Parathyroid adenoma (tissue), 2 donors: ENCODE results near the gene PFKFB4.
"Not testable (repeated sequence)": the region's sequence is repeated elsewhere in the genome, so short reads cannot be mapped to it uniquely, and the experiment has no call there.

Experiments
- H2AFZ ChIP-seq: fragments of 300-600 bp; sonication (generic); one replicate; pipeline ENCODE4 v1.7.0; 2017; ENCODE audit warnings: antibody characterized with exemption, mild to moderate bottlenecking
- H3K27ac ChIP-seq: fragments of 300-600 bp; sonication (generic); one replicate; pipeline ENCODE4 v1.7.0; 2017
- H3K27me3 ChIP-seq: fragments of 300-600 bp; sonication (generic); one replicate; pipeline ENCODE4 v1.7.0; 2017; ENCODE audit warnings: low read length; ENCODE audit not compliant: control insufficient read depth, insufficient read depth
- H3K36me3 ChIP-seq: fragments of 300-600 bp; sonication (generic); one replicate; pipeline ENCODE4 v1.7.0; 2017; ENCODE audit warnings: low read length; ENCODE audit not compliant: control insufficient read depth, insufficient read depth
- H3K4me1 ChIP-seq: fragments of 300-600 bp; sonication (generic); one replicate; pipeline ENCODE4 v1.7.0; 2017; ENCODE audit warnings: control low read depth
- H3K4me2 ChIP-seq: fragments of 300-600 bp; sonication (generic); one replicate; pipeline ENCODE4 v1.7.0; 2017; ENCODE audit warnings: low read length
- H3K4me3 ChIP-seq: fragments of 300-600 bp; sonication (generic); one replicate; pipeline ENCODE4 v1.7.0; 2017; ENCODE audit warnings: low read depth, low read length
- H3K79me2 ChIP-seq: fragments of 300-600 bp; sonication (generic); one replicate; pipeline ENCODE4 v1.7.0; 2017; ENCODE audit warnings: control low read depth
- H3K9ac ChIP-seq: fragments of 300-600 bp; sonication (generic); one replicate; pipeline ENCODE4 v1.7.0; 2017; ENCODE audit warnings: mild to moderate bottlenecking
- H3K9me3 ChIP-seq: fragments of 300-600 bp; sonication (generic); one replicate; pipeline ENCODE4 v1.7.0; 2017; ENCODE audit warnings: low read length; ENCODE audit not compliant: control insufficient read depth
- CTCF ChIP-seq: fragments of 300-600 bp; sonication (generic); IDR thresholded peaks from one replicate; pipeline ENCODE4 v1.7.0; 2017; ENCODE audit warnings: antibody characterized with exemption, mild to moderate bottlenecking
- donor health status: primary hyperparathyroidism.

The PFKFB4 gene

DNA sequence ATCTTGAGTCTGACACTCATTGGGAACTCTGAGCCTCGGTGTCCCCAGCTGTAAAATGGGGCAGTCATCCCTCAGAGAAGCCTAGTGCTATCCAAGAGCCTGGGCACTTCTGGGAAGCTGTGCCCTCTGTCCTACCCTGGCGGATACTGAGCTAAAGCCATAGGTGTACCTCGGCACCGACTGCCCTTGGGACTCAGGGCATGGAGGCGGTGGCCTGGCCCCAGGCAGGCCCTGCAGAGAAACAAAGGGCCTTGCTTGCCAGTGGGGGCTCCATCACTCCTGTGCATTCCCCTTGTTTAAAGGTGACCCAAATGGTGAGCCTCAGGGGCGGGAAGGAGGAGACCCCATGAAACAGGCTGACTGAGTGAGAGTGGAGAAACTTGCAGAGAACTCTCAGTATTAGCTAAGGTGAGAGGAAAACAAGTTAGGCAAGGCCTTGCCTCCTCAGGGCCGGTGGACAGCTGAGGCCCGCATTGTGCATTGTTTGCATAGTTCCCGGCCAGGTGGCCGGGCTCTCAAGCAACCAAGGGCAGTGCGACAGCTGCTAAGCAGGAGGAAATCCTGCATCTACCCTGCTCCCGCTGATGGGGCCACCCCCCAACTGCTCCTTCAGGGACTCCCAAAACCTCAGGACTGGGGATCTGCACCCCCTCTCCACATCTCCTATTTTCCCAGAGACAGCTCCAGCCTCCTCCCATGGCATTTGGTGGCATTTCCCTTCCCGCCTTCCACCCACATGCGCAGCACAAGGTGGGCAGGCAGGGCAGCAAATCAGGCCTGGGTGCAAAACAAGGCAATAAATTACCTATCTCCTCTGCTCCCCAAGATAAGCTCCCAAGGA, 4.3 kb downstream of the PFKFB4 start:
- Histone ChIP-seq H3K4me3 (no peak overlapping the region), H3K9ac (no peak overlapping the region), H3K79me2 (peaks cover 10% of the 10 kb centered on the region), H3K27me3 (no peaks in the 10 kb centered on the region), H3K4me2 (no peak overlapping the region), H3K27ac (peak overlapping the region; percentile 73), H2AFZ (peak overlapping the region; percentile 65), H3K36me3 (no peaks in the 10 kb centered on the region), H3K9me3 (no peaks in the 10 kb centered on the region), H3K4me1 (peaks cover 18% of the 10 kb centered on the region)
- TF ChIP-seq CTCF, result no peak

DNA sequence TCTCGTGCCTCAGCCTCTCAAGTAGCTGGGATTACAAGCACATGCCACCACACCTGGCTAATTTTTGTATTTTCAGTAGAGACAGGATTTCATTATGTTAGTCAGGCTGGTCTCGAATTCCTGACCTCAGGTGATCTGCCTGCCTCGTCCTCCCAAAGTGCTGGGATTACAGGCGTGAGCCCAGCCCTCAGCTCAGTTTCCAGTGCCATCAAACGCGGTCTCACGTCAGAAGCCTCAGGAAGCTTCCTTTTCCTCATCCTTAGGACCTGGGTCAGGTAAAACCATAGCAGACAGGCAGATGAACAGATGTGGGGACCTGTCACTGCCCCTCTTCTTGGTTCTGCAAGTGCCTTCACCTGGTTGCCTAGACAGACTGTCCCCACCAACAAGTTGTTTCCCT, 5.0 kb downstream of the PFKFB4 start:
- H3K27me3 ChIP-seq, H3K4me3 ChIP-seq, H3K36me3 ChIP-seq, H3K4me2 ChIP-seq, H3K27ac ChIP-seq, H3K9ac ChIP-seq, H3K79me2 ChIP-seq, H3K9me3 ChIP-seq, H2AFZ ChIP-seq: not testable (repeated sequence)
- H3K4me1 ChIP-seq, result peaks cover 18% of the 10 kb centered on the region

DNA sequence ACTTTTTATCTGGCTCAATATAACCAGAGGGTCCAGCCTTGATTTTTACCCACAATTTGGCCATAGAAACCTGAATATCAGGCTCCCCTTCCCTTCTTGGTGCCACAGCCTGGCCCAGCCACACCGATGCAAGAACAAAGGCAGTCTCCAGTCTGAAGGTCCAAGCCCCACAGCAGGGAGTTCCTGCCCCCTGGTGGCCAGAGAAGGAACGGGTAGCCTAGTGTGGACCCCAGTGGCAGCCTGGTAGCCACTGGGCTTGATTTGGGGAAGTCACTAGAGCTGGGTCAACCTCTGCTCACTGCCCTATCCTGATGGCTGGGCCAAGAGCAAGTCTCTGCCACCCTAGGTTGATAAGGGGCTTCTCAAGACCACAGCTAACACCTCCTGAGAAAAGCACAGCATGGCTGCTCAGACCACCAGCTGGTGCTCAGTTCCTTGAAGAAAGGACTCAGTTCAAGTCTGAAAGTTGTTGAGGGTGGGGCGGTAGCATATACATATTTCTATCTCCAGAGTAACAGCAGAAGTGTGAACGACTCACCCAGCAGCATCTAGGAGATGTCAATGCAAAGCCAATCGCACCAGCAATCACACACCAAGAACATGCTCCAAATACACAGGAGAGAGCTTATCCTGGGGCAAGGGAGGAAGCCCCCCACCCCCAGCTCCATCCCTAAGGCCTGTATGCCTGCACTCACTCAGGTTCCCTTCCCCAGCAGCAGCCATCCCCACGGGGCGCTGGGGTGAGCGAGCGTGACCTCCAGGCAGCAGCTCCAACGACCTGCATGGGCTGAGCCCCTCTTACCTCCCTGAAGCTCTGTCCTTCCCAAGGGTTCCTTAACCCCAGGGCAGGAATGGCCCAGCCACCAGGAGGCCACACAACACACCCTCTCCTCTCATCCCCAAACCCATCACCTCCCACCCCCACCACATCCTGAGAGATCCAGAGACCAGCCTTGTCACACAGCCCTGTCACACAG, 7.6 kb downstream of the PFKFB4 start:
- TF ChIP-seq CTCF, result peak; percentile 95
- H3K36me3 ChIP-seq, result no peaks in the 10 kb centered on the region
- H3K27ac ChIP-seq, result no peak overlapping the region
- peaks cover 10% of the 10 kb centered on the region for H3K79me2 ChIP-seq
- H3K9me3 ChIP-seq, result no peaks in the 10 kb centered on the region
- no peak overlapping the region for H3K9ac ChIP-seq
- H3K4me2 ChIP-seq, result no peak overlapping the region
- H2AFZ ChIP-seq, result no peak overlapping the region
- no peak overlapping the region for H3K4me3 ChIP-seq
- no peaks in the 10 kb centered on the region for H3K27me3 ChIP-seq
- H3K4me1 ChIP-seq, result peaks cover 14% of the 10 kb centered on the region

DNA sequence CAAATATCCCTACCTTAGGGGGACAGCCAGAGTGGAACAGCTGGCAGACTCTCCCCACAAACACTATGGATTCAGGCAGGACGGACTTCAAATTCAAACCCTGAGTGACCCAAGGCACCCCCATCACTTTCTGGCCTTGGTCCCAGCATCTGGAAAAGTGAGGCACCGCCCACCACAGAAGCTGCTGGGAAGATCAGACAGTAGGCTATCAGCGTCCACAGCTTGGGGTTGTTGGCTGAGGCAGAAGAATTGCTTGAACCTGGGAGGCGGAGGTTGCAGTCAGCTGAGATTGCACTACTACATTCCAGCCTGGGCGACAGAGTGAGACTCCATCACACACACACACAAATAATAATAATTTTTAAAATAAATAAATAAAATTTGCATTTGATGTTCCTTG, 8.5 kb downstream of the PFKFB4 start:
- no peaks in the 10 kb centered on the region for H3K36me3 ChIP-seq
- H2AFZ ChIP-seq, result no peak overlapping the region
- H3K27ac ChIP-seq, result no peak overlapping the region
- no peak overlapping the region for H3K4me3 ChIP-seq
- no peak overlapping the region for H3K4me2 ChIP-seq
- no peaks in the 10 kb centered on the region for H3K27me3 ChIP-seq
- H3K9ac ChIP-seq, result no peak overlapping the region
- TF ChIP-seq CTCF, result no peak
- peaks cover 10% of the 10 kb centered on the region for H3K79me2 ChIP-seq
- H3K9me3 ChIP-seq, result no peaks in the 10 kb centered on the region
- peaks cover 14% of the 10 kb centered on the region for H3K4me1 ChIP-seq

DNA sequence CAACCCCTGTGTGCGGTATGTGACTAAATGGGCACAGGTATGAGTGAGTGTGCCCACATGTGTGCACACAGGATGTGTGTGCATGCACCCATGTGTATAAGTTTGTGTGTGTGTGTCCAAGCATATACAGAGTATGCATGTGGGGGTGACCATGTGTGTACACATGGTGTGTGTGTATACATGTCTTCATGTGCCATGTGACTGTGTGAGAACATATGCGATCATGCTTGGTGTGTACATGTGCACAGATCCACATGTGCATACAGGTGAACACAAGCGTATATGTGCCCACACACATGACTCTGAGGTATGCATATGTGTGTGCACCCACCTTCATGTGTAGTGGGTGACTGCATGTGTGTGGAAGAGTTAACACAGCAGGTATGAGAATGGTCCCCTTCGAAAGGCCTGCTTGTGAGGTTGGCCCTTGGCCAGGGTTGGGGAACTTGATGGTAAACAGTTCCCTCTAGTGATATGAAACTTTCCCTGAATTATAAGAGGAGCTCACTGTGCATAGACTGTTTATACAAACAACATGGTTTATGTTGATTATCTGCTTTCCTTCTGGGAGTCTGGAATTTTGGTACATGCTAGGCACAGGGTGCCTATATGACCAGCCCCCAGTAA, 10.3 kb downstream of the PFKFB4 start:
- Histone ChIP-seq H3K9me3 (no peaks in the 10 kb centered on the region), H3K36me3 (no peaks in the 10 kb centered on the region), H3K4me3 (no peak overlapping the region), H3K27me3 (no peaks in the 10 kb centered on the region), H3K4me2 (no peak overlapping the region), H3K79me2 (peaks cover 4% of the 10 kb centered on the region), H2AFZ (no peak overlapping the region), H3K27ac (no peak overlapping the region), H3K4me1 (peaks cover 3% of the 10 kb centered on the region), H3K9ac (no peak overlapping the region)
- no peak for TF ChIP-seq CTCF
